DND-41 (cell line): Measurements from ENCODE around the gene IP6K2.
"Not testable (repeated sequence)": the region's sequence is repeated elsewhere in the genome, so short reads cannot be mapped to it uniquely, and the experiment has no call there.

Experiments used
- ATAC-seq: fragments of 200-7000 bp; cut with Tn5 transposase; 3 replicates; pipeline ENCODE4 v1.9.1; 2021; ENCODE audit warnings: low read depth; ENCODE audit not compliant: insufficient read depth
- DNase-seq: peaks from one replicate; pipeline ENCODE4 v3.0.0-alpha.2; 2020
- H2AFZ ChIP-seq: 2 replicates; pipeline ENCODE4 v1.6.0; 2012; ENCODE audit warnings: low read depth, low read length
- H3K27ac ChIP-seq: 2 replicates; pipeline ENCODE4 v1.5.1; 2012; ENCODE audit warnings: low read length, inconsistent platforms
- H3K27me3 ChIP-seq: fragments of 200-600 bp; sonication (generic); 2 replicates; pipeline ENCODE4 v1.6.0; 2012; ENCODE audit warnings: low read length, mild to moderate bottlenecking, inconsistent platforms; ENCODE audit not compliant: insufficient read depth, poor library complexity
- H3K36me3 ChIP-seq: 2 replicates; pipeline ENCODE4 v1.5.1; 2012; ENCODE audit warnings: low read length, inconsistent platforms; ENCODE audit not compliant: insufficient read depth
- H3K4me1 ChIP-seq: 2 replicates; pipeline ENCODE4 v1.5.1; 2012; ENCODE audit warnings: mild to moderate bottlenecking, low read length; ENCODE audit not compliant: insufficient read depth
- H3K4me2 ChIP-seq: 2 replicates; pipeline ENCODE4 v1.6.0; 2012; ENCODE audit warnings: mild to moderate bottlenecking, moderate library complexity, low read length, inconsistent platforms; ENCODE audit not compliant: insufficient read depth
- H3K4me3 ChIP-seq, 2 experiments: fragments of 200-600 bp in 1 of 2; shearing (Covaris generic) in 1 of 2; 2 replicates each; pipeline ENCODE4 v1.5.1; 2012 to 2016; ENCODE audit warnings: inconsistent platforms in 2 of 2, low read length in 2 of 2, mild to moderate bottlenecking in 2 of 2, low read depth in 1 of 2, moderate library complexity in 1 of 2
- H3K79me2 ChIP-seq: 2 replicates; pipeline ENCODE4 v1.6.0; 2012; ENCODE audit warnings: low read length, inconsistent platforms; ENCODE audit not compliant: insufficient read depth
- H3K9ac ChIP-seq: 2 replicates; pipeline ENCODE4 v1.6.0; 2012; ENCODE audit warnings: low read depth, mild to moderate bottlenecking, inconsistent platforms, low read length, moderate library complexity
- H3K9me3 ChIP-seq: 2 replicates; pipeline ENCODE4 v1.5.1; 2012; ENCODE audit warnings: low read length, moderate library complexity, mild to moderate bottlenecking, inconsistent platforms; ENCODE audit not compliant: insufficient read depth, severe bottlenecking
- H4K20me1 ChIP-seq: 2 replicates; pipeline ENCODE4 v1.6.0; 2012; ENCODE audit warnings: low read length; ENCODE audit not compliant: insufficient read depth
- CTCF ChIP-seq: IDR thresholded peaks from 2 replicates; pipeline ENCODE4 v1.5.1; 2012; ENCODE audit warnings: borderline replicate concordance, low read length, moderate library complexity, mild to moderate bottlenecking; ENCODE audit not compliant: poor library complexity, severe bottlenecking; ENCODE audit errors: extremely low read depth
- EZH2 ChIP-seq: IDR thresholded peaks from 3 replicates; pipeline ENCODE4 v1.6.1; 2012; ENCODE audit warnings: borderline replicate concordance, low read depth, mild to moderate bottlenecking, moderate library complexity, low read length, inconsistent platforms; ENCODE audit not compliant: severe bottlenecking

The IP6K2 gene

GRCh38 chr3:48747706-48748105, 30.7 kb upstream of the IP6K2 start:
- TF ChIP-seq CTCF (no peak), EZH2 (no peak)
- Histone ChIP-seq H3K4me2 (no peak overlapping the region), H3K4me1 (no peaks in the 10 kb centered on the region), H2AFZ (no peak overlapping the region), H3K9me3 (no peaks in the 10 kb centered on the region), H3K4me3 (no peak overlapping the region), H3K79me2 (no peaks in the 10 kb centered on the region), H3K27ac (no peak overlapping the region), H3K27me3 (peaks cover 4% of the 10 kb centered on the region), H3K36me3 (no peaks in the 10 kb centered on the region), H4K20me1 (no peaks in the 10 kb centered on the region), H3K9ac (no peak overlapping the region)
- DNase-seq (no peak), ATAC-seq (no peak)

GRCh38 chr3:48747015-48747615, 30.1 kb upstream of the IP6K2 start:
- Histone ChIP-seq H3K9ac (no peak overlapping the region), H3K4me2 (no peak overlapping the region), H3K36me3 (no peaks in the 10 kb centered on the region), H3K27ac (no peak overlapping the region), H4K20me1 (no peaks in the 10 kb centered on the region), H2AFZ (no peak overlapping the region), H3K9me3 (no peaks in the 10 kb centered on the region), H3K27me3 (peaks cover 4% of the 10 kb centered on the region), H3K79me2 (no peaks in the 10 kb centered on the region), H3K4me1 (no peaks in the 10 kb centered on the region), H3K4me3 (no peak overlapping the region)
- no peak for ATAC-seq
- TF ChIP-seq EZH2 (no peak), CTCF (no peak)
- DNase-seq = no peak

GRCh38 chr3:48743773-48744172, 26.8 kb upstream of the IP6K2 start:
- no peak overlapping the region for H3K4me2 ChIP-seq
- no peak overlapping the region for H3K9ac ChIP-seq
- no peaks in the 10 kb centered on the region for H3K9me3 ChIP-seq
- no peak for DNase-seq
- H3K4me1 ChIP-seq = no peaks in the 10 kb centered on the region
- no peak overlapping the region for H3K27ac ChIP-seq
- no peak for ATAC-seq
- no peak overlapping the region for H2AFZ ChIP-seq
- no peaks in the 10 kb centered on the region for H3K36me3 ChIP-seq
- H4K20me1 ChIP-seq = no peaks in the 10 kb centered on the region
- H3K79me2 ChIP-seq = no peaks in the 10 kb centered on the region
- peaks cover 4% of the 10 kb centered on the region for H3K27me3 ChIP-seq
- TF ChIP-seq CTCF (no peak), EZH2 (no peak)
- no peak overlapping the region for H3K4me3 ChIP-seq

- not testable (repeated sequence) for DNase-seq, H4K20me1 ChIP-seq, H3K27me3 ChIP-seq, H3K4me2 ChIP-seq, ATAC-seq, H3K27ac ChIP-seq, H3K9me3 ChIP-seq, H2AFZ ChIP-seq, H3K36me3 ChIP-seq, H3K79me2 ChIP-seq, H3K4me3 ChIP-seq, H3K9ac ChIP-seq, H3K4me1 ChIP-seq
Measured at GRCh38 chr3:48741226-48741625, 24.2 kb upstream of the IP6K2 start.
